Erythroblast (primary cell): ENCODE results near the gene E2F8.

Experiments
- GATA1 ChIP-seq: IDR thresholded peaks from 2 replicates; pipeline ENCODE4 v1.6.1; 2011; ENCODE audit warnings: low read depth, mild to moderate bottlenecking, control low read depth, low read length, moderate library complexity
- POLR2A ChIP-seq: IDR thresholded peaks from 2 replicates; pipeline ENCODE4 v1.6.1; 2011; ENCODE audit warnings: mild to moderate bottlenecking, low read length

DNA sequence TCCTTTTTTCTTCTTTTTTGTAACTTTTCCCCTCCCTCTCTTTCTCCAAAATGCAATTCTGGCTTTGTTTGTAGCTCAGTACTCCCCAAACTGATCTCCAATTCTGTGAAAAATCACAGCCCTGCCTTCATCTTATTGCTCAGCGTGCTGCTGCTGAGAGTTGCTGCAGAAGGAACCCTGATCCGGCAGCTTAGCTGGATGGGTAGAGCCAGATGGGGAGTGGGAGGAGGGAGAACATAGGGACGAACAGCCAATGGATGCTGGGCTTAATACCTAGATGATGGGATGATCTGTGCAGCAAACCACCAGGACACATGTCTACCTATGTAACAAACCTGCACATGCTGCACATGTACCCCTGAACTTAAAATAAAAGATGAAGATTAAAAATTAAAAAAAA lies 47.5 kb upstream of the E2F8 start:
- TF ChIP-seq POLR2A = no peak
- no peak for TF ChIP-seq GATA1
